ELF-1 (cell line): ENCODE results near the gene KLKB1.
"Not testable (repeated sequence)": the region's sequence is repeated elsewhere in the genome, so short reads cannot be mapped to it uniquely, and the experiment has no call there.

Experiments used
- DNase-seq: peaks from one replicate; pipeline ENCODE4 v3.0.0-alpha.2; 2016; ENCODE audit warnings: low read depth, low spot score

KLKB1 gene

GRCh38 chr4:186226521-186227189, 652 bp upstream of the KLKB1 start:
- DNase-seq, result no peak

GRCh38 chr4:186227744-186228513, 622 bp downstream of the KLKB1 start:
- DNase-seq, result no peak

- no peak for DNase-seq
These were observed 1.2 kb downstream of the KLKB1 start for GRCh38 chr4:186228514-186228894.

DNA sequence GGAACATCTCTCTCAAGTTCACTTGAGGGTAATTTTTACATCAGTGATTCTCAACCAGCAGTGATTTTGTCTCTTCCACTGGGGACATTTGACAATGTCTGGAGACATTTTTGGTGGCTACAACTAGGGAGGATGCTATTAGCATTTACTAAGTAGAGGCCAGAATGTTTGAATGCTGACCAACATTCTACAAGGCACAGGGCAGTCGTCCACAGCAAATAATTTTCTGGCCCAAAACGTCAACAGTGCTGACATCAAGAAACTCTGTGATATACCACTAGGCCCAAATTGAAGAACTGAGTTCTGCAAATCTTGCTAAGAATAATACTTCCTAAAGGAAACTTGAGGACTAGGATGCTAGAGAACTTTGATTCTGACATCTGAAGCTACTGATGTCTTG, 7.1 kb downstream of the KLKB1 start:
- no peak for DNase-seq

GRCh38 chr4:186236126-186236525, 8.8 kb downstream of the KLKB1 start:
- DNase-seq, result no peak

- DNase-seq, result no peak
These were observed 13.1 kb downstream of the KLKB1 start for GRCh38 chr4:186240452-186240847.

DNA sequence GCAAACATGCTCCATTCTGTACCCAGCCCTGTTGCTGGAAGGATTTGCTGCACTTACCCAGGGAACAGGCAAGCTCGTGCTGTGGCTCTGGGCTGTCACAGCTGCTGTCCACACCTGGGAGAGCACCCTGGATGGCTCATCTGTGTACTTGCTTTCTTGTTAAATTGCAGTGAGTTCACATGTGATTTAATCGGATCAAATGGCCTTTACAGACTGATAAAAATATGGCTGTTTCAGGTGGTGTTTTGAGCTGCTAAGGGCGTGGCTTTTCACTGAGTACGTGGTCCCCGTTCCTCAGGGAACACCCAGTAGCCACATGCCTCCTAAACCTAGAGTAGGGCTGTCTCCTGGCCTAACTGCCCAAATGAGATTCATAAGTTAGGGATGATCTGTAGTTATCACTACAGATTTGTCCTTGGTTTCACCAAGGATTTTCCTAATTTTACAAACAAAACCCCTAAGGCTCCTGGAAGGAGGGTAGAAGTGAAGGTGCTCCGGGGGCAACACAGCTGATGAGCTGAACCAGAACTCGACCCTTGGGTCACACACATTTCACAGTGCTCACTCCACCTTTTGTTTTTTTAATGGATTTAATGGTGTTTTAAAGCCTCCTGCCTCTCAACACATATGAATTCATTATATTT, 13.7 kb downstream of the KLKB1 start:
- no peak for DNase-seq

DNA sequence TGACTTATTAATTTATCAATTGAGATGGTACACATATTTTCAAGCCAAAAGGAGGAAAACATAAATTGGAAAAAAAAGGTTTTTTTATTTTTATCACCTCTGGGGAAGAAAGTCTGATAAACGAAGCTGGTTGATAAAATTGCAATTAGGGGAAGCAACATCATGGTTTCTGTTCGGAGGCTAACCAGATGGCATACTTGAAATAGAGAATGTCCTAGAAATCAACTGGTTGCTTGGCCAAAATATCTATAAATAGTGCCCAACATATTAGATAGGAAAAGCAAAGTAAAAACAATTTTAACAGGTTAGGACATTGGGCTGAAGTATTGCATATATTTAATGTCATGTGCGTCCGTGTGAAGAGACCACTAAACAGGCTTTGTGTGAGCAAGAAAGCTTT, 14.3 kb downstream of the KLKB1 start:
- DNase-seq, result no peak

- DNase-seq, result not testable (repeated sequence)
These were observed 14.7 kb downstream of the KLKB1 start for GRCh38 chr4:186242031-186242430.

- DNase-seq, result no peak
These were observed 16.0 kb downstream of the KLKB1 start for GRCh38 chr4:186243331-186243730.

GRCh38 chr4:186244835-186245234, 17.5 kb downstream of the KLKB1 start:
- DNase-seq, result no peak

DNA sequence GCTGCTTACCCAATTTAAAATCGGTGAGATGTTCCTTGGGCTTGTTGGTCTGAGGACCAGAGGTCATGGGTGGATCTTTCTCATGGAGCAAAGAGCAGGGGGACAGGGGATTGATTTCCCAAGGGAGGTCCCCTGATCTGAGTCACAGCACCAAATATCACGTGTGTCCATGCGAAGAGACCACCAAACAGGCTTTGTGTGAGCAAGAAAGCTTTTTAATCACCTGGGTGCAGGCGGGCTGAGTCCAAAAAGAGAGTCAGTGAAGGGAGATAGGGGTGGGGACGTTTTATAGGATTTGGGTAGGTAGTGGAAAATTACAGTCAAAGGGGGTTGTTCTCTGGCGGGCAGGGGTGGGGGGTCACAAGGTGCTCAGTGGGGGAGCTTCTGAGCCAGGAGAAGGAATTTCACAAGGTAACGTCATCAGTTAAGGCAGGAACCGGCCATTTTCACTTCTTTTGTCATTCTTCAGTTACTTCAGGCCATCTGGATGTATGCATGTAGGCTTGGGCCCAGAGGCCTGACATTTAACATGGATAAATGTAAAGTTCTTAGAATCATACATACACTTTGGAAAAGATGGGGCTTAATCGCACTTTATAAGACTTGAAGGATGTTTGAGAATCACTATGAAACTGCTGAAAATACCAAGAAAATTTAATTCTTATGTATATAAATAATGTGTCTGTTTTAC, 19.9 kb downstream of the KLKB1 start:
- not testable (repeated sequence) for DNase-seq

DNA sequence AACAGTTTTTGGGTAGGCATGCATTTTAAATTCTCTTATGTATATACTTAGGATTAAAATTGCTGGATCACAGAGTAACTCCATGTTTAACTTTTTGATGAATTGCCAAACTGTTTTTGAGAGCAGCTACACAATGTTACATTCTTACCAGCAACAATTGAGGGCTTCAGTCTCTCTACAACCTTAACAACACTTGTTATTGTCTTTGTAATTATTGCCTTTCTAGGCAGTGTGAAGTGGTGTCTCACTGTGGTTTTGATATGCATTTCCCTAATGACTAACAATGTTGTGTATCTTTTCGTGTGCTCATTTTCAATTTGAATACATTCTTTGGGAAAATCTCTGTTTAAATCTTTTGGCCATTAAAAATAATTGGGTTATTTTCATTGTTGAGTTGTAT, 21.3 kb downstream of the KLKB1 start:
- no peak for DNase-seq

GRCh38 chr4:186249785-186250754, 22.8 kb downstream of the KLKB1 start:
- DNase-seq, result no peak

GRCh38 chr4:186250760-186251159, 23.5 kb downstream of the KLKB1 start:
- no peak for DNase-seq

- no peak for DNase-seq
These were observed 27.8 kb downstream of the KLKB1 start for GRCh38 chr4:186255122-186255521.

DNA sequence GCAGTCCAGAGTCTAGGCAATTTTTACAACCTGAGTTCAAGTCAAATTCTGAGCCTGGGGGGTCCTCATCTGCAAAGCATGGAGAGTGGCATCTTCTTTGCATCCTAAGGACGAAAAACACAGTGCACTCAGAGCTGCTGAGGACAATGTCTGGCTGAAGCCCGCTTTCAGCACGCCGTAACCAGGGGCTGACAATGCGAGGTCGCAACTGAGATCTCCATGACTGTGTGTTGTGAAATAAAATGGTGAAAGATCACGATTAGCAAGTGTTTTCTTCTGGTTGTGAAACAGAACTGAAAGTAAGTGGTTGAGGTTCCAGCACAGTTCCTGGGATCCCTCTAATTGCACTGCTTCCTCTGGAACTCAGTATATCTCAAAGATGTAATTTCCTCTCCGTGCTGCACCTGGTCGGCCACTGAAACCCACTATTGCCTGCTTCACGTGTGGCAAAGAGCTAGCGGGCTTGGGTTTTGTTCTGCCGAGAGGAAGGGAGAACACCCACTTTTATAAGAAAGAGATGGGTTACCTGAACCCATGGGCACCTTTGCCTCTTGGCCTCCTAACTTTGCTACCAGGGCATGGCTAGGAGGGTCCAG, 31.0 kb downstream of the KLKB1 start:
- no peak for DNase-seq

DNA sequence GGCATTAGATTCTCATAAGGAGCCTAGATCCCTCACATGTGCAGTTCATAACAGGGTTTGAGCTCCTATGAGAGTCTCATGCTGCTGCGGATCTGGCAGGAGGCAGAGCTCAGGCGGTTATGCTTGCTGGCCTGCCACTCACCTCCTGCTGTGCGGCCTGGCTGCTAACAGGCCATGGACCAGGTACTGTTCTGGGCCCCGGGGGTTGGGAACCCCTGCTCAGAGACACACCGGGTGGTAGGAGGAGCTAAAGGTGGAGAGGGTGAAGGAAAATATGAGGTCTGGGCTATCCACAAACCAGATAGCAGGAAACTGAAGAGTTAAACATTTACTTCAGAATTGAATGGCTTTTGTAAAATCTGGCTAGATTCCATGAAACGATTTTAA, 32.8 kb downstream of the KLKB1 start:
- DNase-seq, result no peak

DNA sequence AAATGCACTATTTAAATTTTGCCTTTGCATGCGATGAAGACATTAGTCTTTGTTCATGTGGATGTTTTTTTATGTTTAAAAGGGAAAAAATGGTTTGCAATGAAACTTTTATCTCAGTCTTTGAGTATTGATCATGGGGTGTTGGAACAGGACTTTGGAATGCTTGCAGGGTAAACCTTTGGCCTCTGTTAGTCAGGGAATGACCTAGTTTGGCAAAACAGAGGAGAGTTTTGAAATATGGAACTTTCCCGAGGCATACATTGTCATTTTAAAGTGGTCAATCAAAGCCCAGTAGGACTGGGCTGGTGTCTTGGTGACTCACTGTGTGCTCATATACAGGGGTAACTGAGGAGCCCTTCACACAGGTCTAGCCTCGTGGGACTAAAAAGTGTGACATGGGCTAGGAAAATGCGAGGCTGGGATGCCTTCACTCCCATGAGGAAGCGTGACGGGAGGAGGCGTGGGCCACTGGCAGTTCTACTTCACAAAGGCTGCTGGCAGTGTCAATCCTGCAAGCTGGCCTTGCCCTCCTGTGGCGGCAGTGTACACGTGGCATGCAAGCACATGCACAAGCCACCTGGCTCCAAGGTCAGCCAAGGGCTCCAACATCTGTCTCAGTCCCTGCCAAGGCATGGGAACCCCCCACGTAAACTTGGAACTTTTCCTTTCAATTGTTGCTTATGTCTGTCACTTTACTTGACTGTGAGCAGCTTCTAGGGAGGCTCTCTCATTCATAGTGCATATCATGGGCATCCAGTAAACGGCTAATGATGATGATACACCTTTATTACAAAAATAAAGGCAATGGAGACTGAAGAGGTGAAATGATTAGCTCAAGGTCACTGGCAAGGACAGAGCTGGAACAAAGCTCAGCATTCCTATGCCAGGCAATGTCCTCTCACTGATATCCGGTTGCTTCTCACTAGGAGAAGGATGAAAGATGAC, 33.5 kb downstream of the KLKB1 start:
- DNase-seq, result no peak

DNA sequence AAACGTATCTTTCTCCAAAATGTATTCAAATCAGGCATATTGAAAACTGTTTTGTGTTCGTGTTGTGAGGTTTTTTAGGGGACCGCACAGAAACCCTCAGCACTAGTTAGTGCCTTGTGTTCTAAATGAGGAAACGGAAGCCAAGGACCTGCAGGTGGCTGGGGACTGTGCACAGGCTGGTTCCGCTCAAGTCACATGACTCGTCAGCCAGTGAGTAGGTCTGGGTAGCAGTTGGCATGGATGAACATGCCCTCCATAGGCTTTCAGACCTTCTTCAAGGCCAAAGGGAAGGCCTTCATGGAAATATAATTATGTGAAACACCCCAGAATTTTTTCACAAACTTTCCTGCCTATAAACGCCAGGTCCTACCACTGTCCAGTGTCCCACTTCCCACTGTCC, 37.4 kb downstream of the KLKB1 start:
- DNase-seq, result no peak
